HG03520 (cell line): Measurements from ENCODE around the gene VAPA.
"Not testable (repeated sequence)": the region's sequence is repeated elsewhere in the genome, so short reads cannot be mapped to it uniquely, and the experiment has no call there.

Source experiments
- ATAC-seq: cut with Tn5 transposase; IDR thresholded peaks from one replicate; pipeline ENCODE4 v1.9.1; 2021; ENCODE audit warnings: mild to moderate bottlenecking, moderate library complexity; ENCODE audit not compliant: unreplicated experiment

VAPA gene

GRCh38 chr18:9885170-9886004 is 28.4 kb upstream of the VAPA start, which contains the start of gene TXNDC2:
TXNDC2 (plus strand) TSS chr18:9885973; CDS start chr18:9886681, 708 bp downstream.
- ATAC-seq, result no peak

DNA sequence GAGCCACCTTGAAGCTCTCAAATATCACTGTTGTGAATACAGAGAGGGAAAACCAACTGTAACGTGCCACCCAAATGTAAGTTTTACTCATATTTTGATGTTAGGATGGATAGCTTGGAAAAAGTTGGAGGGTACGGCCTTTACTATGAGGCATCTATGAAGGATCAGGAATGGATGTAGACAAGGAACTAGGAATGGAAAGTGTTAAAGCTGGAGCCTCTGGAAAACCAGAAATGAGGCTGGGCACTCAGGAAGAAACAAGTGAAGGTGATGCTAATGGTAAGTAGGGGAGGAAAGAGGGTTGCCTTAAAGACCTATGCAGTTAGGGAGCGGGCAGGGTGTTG is 27.8 kb upstream of the VAPA start:
- no peak for ATAC-seq

- no peak for ATAC-seq
Observed at GRCh38 chr18:9887992-9888391, 25.8 kb upstream of the VAPA start.

GRCh38 chr18:9890196-9890595 is 23.6 kb upstream of the VAPA start:
- ATAC-seq, result no peak

GRCh38 chr18:9890957-9891356 is 22.9 kb upstream of the VAPA start:
- ATAC-seq, result no peak

DNA sequence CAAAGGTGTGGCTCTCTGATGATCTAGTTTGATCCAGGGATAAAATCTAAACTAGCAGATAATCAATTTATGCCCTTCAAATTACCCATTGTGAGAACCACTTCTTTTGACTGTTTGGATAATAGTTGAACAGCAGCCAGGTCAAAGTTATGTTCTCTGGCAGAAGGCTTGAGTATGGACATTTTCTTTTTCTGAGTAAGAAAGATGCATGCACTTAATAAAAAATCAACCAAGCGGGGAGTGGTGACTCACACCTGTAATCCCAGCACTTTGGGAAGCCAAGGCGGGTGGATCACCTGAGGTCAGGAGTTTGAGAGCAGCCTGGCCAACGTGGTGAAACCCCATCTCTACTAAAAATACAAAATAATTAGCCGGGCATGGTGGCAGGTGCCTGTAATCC is 22.3 kb upstream of the VAPA start:
- ATAC-seq, result not testable (repeated sequence)

DNA sequence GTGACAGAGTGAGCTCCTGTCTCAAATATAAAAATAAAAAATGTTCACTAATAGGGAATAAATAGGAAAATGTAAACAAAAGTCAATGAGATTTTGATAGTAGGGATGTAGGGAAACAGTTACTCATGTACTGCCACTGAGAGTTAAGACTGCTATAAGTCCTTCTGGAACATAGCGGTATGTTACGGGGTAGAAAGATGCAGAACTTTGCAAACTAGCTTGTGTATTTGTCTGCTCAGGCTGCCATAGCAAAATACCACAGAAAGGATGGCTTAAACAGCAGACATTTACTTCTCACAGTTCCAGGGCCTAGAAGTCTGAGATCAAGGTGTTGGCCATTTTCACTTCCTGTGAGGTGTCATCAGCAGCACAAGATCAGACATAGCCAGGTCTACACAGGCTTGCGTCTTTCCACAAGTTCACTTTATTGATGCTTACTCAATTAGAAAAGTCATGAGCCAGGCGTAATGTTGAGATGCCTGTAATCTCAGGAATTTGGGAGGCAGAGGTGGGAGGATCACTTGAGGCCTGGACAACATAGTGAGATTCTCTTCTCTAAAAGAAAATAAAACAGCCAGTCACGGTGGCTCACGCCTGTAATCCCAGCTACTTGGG is 19.3 kb upstream of the VAPA start:
- no peak for ATAC-seq

DNA sequence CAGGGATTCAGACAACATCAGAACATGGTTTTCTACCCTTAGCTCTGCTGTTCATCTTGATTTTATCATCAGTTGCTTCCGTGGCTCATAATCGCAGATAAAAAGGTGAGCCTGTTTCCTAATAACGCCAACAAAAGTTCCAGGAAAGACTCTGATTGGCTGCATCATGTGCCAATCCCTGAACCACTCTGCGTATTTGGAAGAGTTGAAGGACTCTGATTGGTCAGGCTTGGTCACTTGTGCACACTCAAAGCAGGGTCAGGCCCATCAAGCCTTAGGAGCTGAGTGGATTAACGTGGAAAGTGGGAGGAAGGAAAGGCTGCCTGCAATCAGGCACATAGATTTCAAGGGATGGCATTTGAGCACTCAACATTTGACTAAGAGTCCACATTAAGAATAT is 16.7 kb upstream of the VAPA start:
- ATAC-seq, result no peak

- ATAC-seq, result not testable (repeated sequence)
Observed at GRCh38 chr18:9897787-9898291, 16.0 kb upstream of the VAPA start.

- no peak for ATAC-seq
Observed at GRCh38 chr18:9898792-9899549, 14.8 kb upstream of the VAPA start.

- ATAC-seq, result not testable (repeated sequence)
Observed at GRCh38 chr18:9899550-9899930, 14.3 kb upstream of the VAPA start.

DNA sequence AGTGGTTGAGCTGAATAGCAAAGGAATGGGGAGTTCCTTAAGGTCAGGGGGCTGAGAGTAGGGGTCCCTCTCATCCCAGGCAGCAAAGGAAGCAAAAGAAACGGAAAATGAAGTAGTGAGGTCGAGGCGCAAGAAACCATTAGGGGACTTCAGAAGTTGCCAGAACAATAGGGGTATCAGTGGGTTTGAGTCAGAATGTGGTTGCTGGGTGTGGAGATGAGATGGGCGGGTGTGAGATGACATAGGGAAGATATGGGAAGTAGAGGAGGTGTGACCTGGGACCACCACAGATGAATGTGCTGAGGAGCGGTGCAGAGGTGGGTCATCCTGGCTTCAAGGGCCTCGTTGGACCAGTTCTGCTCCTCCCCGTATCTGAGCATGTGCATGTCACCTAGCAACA is 13.1 kb upstream of the VAPA start:
- ATAC-seq, result no peak

GRCh38 chr18:9901377-9901776 is 12.4 kb upstream of the VAPA start:
- ATAC-seq, result no peak

DNA sequence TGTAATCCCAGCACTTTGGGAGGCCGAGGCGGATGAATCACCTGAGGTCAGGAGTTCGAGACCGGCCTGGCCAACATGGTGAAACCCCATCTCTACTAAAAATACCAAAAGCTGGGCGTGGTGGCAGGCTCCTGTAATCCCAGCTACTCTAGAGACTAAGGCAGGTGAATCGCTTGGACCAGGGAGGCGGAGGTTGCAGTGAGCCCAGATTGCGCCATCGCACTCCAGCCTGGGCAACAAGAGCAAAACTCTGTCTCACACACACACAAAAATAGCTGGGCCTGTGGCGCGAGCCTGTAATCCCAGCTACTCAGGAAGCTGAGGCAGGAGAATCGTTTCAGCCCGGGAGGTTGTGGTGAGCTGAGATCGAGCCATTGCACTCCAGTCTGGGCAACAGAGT is 11.6 kb upstream of the VAPA start:
- ATAC-seq, result not testable (repeated sequence)

GRCh38 chr18:9902832-9903231 is 11.0 kb upstream of the VAPA start:
- no peak for ATAC-seq

DNA sequence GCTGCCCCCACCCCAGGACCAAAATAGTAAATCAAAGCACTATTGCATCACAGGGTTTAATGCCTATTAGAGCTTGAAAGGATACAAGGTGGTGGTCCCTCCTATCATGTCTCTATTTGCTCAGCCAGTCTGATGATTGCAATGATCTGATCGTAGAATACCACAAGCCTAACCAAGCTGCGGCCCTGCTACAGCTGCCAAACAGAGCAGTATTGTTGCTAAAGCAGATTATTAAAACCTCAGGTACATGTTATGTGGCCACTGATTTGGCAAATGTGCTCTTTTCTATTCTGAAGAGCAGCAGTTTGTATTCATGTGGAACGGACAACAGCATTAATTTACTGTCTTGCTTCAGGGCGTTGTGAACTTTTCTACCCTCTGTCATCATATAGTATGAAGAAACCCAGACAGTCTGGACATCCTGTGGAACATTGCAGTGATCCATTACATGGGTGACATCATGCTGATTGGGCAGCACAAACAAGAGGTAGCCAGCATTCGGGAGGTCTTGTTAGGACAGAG is 8.4 kb upstream of the VAPA start:
- ATAC-seq, result no peak

- ATAC-seq, result no peak
Observed at GRCh38 chr18:9906481-9906880, 7.3 kb upstream of the VAPA start.

DNA sequence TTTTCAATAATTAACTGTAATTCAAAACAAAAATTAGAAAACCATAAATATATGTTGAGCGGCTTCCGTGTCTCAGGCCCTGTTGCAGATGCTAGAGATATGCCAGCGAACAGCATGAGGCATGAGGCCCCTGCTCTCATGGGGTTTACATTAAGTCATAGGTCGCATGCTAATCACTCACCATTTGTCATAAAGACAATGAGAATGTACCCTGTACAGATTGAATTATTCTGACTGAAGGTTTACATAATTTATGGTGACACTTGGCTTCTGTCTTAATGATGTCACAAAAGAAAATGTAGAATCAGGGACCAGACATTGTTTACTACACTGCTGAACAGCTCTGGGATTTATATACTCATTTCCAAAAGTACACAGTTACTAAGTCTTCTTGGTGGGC is 5.9 kb upstream of the VAPA start:
- no peak for ATAC-seq

GRCh38 chr18:9910071-9910470 is 3.7 kb upstream of the VAPA start:
- no peak for ATAC-seq

DNA sequence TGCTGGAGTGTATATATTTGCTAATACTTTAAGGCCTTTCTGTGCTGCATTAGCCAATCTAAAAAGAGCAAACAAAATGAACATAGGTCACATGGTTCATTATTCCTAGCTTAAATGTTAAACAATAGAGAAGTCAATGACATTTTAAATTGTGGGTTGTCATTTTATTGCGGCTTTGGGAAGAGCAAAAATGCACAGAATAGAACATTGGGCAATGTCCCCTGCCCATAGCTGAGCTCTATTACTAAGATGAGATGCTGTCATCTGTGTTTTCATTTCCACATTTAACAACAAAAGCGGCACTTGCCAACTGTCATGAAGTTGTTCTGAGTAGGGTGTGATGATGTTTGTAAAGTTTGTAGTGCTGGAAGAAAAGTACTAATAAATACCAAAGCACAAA is 3.2 kb upstream of the VAPA start:
- no peak for ATAC-seq

DNA sequence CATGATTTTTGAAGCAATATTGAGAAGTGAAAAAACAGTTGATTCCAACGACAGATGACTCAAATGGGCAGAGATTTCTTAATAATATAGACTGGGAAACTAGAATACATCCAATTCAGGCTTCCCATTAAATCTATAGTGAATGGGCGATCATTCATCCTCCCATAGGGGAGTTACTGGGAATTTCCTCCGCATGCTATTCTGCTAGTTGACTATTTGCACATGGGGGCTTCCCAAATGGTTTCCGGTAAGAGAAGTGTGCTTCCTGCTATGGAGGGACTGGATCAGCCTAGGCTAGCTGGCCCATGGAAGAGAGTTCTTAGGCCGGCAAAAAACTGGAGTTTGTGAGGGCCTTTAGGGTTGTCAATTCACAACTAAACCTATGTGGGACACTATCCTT is 2.6 kb upstream of the VAPA start:
- ATAC-seq, result no peak
